Eye (tissue), 1 donor: ENCODE data around the gene PRPH.
"Not testable (repeated sequence)": the region's sequence is repeated elsewhere in the genome, so short reads cannot be mapped to it uniquely, and the experiment has no call there.

Source experiments
- DNase-seq: peaks from one replicate; pipeline ENCODE4 v3.0.0-alpha.2; 2015

PRPH gene

DNA sequence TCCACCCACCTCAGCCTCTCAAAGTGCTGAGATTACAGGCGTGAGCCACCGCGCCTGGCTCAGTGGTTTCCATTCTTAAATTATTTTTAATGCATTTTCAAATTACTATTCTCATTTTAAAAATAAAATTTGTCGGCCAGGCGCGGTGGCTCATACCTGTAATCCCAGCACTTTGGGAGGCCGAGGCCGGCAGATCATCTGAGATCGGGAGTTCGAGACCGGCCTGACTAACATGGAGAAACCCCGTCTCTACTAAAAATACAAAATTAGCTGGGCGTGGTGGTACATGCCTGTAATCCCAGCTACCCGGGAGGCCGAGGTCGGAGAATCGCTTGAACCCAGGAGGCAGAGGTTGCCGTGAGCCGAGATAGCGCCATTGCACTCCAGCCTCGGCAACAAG is 38.8 kb downstream of the PRPH start:
- not testable (repeated sequence) for DNase-seq

DNA sequence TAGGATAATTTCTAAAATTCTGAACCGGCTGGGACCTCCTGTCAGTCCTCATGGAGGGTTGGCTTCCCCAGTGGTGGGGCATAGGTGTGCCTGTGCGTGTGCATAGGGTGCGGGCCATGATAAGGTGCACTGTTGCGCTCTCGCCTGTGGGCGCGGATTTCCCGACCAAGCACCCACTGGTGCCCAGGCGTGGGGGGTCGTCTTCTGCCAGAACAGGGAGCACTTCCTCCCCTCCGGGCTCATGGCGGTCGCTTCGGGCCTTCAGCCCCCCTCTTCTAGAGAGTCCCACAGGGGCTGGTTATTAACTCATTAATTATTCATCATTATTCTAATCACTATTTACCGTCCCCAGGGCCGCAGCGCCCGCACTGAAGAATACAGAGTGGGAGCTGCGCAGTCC is 39.3 kb downstream of the PRPH start:
- no peak for DNase-seq

DNA sequence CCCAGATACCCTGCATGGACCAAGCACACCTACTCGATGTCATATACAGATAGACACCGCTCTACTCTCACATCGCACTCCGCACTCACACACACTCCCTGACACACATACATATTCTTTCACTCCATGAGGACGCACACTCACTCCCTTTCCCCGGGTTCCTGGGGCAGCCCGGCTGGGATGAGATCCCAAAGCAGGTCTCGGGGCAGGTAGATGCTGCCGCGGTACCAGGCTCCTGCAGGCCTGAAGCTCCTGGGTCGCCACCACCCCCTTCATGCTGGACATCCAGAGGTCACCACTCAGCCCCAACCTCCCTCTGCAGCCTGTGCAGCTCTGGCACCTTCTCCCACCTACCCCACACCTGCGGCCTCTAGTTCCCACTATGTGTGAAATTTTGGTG is 39.7 kb downstream of the PRPH start:
- no peak for DNase-seq

DNA sequence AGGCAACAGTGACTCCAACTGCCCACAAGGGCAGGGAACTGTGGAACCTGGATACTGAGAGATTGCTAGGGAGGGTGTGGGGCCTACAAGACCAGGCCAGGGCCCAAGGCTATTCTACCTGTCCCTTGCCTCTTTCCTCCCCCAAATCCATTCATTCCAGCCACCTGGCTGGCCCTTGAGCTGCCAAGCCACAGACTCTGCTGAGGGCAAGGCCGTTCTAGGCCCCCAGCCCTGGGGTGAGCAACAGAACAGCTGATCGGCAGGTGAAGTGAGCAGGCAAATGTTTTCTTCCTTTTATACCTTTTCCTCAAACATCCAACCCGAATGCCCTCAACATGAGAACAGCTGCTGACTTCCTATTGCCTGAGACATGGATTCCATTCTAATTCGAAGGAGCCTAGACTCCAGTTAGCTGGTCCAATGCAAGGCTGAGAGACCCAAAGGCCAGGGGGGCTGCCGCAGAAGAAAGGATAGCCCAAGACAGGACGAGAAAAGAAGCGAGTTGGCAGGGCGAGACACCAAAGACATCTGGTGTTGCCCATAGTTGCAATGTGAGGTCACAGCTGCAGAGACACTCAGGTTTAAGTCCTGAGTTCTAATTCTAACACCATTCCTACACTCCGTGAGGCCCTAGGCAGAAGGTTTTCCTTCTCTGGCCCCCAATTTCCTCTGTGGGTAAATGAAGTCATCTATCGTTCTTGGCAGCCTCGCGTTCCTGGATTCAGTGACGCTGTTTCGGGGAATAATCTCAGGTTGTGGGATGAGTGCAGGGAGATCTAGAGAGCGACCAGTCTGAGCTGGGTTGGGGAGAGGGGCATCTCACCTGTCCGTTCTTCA is 40.4 kb downstream of the PRPH start:
- peak; percentile 44 for DNase-seq

DNA sequence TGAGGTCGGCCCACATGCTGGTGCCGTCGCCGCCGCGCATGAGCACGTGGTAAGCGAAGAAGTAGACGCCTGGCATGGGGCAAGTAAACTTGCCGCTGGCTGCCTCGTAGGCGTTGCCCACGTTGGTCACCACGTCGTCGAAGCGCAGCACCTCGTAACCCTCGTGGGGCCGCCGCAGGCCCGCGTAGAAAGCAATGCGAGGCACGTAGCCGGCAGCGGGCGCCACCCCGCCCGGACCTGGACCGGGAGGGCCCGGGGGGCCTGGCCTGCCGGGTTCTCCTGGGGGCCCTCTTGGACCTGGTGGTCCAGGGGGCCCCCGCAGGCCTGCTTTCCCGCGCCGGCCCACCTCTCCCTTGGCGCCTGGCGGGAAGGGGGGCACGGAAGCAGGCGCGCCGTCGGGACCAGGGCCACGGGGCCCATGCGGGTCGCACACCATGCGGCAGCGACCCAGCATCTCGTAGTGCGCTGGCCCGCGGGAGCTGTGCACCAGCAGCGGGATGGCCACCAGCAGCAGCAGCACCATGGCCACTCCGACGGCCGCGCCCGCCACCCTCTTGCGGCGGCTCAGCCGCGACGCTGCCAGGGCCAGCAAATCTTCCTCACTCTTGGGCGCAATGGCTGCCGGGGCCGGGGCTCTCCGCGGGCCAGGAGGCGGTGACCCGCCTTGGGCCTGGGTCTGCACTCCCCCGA is 41.2 kb downstream of the PRPH start:
- DNase-seq = no peak

DNA sequence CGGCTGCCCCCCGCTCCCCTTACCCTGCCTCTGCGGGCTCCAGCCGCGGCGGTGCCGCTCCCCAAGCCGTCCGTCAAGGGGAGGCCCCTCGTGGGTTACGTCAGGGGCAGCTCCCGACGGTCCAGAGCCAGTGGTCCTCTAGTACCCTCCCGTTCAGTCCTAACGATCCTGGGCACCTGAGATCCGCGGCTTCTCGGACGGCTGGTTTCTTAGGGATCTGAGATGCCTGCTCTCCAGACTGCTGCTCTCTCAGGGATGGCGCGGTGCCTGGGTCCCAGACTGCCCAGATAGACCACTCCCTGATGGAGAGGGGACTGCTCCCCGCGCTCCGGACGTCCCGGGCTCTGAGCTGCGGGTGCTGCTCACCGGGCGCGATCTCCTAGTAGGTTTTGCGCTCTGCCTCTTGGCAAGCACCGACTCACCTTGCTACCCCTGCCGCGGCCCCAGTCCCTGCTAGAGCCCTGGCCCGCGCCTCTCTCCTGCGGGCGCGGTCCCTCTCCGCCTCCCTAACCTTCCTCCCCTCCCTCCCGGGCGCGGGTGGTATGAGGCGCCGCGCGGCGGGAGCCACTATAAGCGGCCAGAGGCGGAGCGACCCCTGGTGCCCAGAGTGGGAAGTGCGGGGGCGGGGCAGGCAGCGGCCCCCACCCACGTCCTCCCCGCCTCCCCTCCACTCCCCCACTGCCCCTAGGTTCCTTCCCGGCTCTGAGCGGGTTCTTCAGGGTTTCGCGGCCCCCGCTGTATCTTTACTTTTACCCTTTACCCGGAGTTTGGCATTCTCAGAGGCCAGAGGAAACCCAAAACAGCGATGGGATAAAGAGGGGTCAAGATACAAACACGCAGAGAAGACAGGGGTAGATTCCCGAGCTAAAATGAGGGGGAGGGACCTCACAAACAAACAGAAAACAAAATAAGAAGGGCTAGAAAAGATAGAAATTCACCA is 42.0 kb downstream of the PRPH start, which contains the start of gene C1QL4:
C1QL4 (minus strand) TSS at position 544 of the 940 bp plus-strand sequence. CDS start 711 bp downstream, outside the sequence.
- peak; percentile 95 for DNase-seq

DNA sequence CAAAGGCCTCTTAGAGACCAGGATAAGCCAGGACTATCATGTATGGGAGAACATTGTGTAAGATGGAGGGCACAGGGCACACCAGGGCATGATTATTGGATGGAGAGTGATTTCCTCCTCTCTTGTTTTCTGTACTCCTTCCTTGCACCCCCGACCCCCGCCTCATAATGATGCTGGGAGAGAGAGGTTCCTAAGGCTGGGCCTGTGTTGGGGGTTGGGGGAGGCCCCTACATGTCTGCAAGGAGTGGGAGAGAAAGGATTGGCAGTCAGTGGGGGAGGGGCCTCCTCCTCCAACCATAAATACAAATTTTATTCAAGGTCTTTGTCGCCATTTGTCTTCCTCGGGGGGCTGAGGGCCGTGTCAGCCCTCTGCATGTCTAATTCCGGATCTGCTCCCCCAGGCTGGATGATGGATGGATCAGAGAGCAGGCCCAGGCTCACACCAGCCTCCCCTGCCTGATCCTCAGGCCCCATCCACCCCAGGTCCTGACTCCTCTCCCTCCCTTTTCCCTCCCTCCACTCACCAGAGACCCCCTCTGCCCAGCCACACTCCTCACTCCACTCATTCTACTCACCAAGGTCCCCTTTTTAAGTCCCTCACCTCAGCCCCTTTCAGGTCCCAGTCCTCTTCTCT is 44.0 kb downstream of the PRPH start:
- DNase-seq = no peak

DNA sequence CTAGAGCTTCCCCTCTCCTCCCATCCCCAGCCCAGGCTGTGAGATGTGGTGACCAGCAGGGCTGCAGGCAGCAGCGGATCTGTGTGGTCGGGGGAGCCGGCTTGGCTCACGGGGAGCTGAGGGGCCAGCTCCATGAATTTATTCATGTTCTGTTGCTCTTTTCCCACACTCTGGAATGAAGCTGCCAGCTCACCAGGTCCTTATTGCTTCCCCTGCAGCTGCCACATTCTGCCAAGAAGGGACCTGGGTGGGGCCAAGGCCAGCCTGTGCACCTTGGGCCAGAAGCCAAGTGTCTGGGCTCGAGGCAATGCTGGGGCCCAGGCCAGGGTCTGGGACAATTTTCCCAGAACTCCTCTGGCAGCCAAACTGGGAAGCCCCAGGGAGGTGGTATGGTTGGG is 44.5 kb downstream of the PRPH start:
- no peak for DNase-seq

DNA sequence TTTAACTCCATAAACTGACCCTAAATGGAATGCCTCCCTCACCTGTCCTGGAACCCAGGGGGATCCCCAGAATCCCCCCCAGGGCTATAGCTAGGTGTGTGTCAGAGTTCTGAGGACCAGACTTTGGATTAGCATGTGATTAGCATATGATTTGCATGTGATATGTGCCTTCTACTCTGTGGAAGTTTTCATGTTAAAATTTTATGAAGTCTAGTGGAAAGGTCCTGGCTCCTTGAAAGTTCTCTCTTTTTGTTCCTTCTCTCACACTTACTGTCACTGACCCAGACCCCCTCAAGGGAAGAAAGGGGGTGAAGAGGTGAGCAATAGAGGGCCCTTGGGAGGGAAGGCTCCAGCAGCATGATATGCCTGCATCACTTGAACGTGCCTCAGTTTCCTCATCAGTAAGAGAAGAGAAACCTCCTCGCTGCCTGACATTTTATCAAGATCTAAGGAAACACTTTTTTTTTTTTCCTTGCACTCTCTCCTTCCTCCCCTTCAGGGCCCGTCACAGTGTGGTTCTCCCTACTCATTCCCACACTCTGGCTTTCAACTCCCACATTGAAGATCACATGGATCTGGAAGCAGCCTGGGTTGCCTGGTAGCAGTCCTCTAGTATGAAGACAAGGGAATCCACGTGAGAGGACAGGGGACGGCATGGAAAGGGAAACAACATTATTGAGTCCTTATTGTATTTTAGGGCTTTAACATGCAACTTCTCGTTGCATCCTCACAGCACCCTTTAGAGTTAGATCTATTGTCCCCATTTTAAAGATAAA is 45.3 kb downstream of the PRPH start:
- DNase-seq = no peak

DNA sequence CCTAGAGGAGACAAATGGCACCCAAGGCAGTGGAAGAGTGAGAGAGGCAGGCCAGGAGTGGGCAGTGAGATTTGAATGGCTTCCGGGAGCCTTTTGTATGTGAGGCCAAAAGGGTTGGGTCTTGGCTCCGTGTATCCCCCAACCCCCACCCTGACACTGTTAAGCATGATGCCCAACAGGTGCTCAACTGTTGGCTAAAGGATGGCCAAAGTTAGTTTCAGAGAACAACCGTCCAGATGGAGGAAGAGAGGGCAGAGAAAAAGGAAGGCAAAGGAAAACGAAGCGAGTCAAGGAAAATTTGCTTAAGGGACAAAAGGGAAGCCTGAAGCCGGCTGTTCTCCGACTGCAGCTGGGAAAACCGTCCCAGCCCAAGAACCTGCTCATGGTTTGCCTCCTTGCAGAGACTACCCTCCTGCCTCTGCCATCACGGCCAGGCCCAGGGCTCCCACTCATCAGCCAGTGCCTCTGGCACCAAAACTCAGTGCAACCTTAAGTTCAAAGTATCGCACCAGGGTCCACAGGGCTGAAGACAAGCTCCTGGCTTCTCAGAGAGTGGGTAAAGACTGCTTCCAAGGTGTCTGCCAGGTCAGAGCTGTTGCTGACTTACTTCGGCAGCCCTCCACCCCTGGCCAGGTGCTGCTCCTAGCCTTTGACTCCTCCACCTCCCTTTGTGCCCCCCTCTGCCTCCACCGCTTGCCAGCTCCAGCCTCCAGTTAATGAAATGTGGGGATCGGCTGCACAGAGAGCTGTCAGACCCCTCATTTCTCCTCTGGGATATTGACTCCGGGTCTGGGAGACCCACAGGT is 46.2 kb downstream of the PRPH start:
- DNase-seq = no peak

DNA sequence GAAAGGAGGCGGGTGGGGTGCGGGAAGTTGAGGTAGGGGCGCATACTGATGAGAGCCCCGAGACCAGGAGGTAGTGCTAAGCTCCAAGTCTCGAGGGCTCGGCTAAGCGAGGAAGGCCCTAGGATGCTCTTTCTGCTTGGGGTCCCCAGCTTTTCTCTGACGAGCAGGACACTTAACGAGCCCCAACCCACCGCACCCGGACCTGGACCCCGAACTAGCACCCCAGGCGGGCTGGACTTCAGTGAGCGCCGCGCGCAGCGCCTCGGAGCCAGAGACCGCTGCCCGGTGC is 46.8 kb downstream of the PRPH start:
- no peak for DNase-seq

DNA sequence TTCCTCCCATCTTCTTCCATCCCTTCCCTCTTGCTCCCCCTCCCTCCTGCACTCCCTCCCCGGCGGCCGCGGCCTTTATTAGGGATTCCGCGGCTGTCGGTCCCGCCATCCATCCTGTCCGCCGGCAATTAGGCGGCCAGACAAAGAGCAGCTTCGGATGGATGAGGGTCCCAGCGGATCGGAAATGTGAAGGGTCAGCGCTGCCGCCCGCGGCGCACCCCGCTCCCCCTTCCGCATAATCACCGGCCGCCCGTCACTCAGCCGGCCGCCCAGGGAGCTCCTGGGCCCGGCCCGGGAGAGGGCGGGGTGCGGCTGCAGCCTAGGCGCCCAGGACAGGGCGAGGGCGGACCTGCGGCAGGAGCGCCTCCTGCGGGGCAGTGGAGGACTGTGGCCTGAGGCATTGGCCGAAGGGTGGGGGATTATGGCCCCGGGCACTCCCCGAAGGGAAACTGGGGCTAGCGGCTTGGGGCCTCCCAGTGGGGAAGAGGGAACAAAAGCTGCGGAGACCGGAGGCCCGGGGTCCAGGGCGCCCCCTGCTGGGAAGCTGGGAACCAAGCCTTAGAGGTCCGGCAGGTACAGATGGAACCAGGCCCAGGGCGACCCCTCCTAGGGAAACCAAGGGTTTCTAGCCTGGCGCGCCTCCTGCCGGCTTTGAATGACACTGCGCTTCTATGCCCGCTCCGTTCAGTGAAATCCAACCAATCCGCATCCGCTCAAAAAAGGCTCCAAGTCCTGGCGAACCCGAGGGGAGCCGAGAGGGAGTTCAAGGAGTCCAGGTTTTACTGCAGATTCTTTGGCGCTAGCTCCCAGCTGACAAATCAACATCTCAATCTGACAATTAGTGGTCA is 47.3 kb downstream of the PRPH start:
- DNase-seq = peak; percentile 95

DNA sequence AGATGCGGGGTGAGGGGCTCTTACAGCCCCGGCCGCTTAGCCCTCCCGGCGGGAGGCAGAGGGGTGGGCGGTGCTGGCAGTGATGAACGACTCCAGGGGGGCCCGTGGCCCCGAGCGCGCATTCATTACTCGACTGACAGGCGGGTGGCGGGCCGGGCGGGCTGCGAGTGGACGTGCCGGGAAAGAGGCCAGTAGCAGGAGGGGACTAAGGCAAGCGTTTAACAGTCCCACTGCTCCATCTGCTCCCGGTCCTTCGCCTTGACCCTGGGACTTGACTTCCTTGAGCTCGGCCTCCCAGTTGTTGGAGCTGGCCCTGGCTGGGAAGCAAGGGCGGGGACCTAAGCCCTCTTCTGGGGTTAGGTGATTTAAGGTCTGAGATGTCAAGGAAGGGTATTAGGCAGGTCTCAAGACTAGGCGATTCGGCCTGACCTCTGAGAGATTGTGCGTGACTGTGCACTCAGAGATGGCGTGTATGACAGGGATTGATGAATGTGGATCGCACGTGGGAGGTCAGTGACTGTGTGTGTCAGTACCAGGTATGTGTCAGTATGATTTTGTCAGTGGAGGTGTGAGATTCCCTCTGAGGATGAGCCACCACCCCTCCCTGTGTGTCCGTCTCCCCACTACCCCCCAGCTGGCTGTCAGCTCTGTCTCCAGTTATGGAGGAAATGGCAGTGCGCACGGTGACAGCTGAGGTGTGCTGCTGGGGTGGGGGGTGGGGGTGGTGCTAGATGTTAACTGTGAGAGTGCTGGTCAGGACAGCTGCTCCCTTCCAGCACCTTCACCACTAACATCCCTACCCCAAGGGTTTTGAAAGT is 48.2 kb downstream of the PRPH start:
- DNase-seq = no peak

DNA sequence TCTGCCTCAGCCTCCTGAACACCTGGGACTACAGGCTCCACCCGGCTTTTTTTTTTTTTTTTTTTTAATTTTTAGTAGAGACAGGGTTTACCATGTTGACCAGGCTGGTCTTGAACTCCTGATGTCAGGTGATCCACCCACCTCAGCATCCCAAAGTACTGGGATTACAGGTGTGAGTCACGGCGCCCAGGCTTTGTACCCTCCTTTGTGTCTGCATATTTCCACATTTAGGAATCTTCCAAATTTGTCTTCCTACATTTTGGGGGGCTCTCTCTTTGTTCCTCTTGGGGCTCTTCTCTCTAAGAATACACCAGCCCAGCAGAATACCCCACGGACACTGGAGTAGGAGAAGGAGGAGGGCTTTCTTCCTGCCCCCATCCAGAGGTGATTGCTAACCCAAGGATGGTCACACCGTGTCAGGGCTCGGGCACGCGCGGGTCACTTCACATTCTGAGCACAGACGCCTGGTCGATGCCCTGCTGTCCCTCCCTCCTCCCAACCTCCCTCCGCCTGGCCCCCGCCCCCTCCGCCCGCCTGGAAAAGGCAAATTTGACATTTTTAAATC is 49.6 kb downstream of the PRPH start:
- no peak for DNase-seq

DNA sequence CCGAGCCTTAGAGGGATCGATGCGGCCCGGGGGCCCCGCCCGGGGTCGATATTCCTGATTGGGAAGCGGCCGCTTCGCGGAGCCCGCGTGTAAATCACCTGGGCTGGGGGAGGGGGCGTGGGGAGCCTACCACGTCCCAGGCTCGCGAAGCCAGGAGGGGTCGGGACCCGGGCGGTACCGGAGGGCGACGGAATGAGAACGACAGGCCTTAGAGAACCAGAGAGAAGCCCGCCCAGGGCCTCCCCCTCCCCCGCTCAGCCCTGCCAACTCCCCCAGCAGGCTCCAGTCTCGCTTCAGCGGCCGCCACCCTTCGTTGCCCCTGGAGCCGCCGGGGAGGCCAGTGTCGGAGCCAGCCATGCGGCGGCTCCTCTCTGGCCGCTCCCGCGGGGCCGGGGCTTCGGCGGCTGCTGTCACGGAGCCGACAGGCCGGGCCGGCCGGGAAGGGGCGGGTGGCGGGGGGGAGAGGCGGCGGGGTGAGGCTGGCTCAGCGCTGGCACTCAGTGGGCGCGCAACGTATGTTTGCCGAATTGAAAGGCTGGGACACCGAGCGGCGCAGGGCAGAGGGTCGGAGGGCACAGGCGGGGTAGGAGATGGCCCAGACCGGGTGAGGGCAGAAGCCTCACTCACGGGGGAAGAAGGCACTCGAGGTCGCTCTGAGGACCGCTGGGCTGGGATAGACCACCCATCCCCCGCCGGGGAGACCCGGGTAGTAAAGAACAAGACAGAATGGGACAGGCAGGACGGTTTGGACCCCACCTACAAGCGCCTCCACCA is 50.3 kb downstream of the PRPH start:
- DNase-seq = peak; percentile 79

DNA sequence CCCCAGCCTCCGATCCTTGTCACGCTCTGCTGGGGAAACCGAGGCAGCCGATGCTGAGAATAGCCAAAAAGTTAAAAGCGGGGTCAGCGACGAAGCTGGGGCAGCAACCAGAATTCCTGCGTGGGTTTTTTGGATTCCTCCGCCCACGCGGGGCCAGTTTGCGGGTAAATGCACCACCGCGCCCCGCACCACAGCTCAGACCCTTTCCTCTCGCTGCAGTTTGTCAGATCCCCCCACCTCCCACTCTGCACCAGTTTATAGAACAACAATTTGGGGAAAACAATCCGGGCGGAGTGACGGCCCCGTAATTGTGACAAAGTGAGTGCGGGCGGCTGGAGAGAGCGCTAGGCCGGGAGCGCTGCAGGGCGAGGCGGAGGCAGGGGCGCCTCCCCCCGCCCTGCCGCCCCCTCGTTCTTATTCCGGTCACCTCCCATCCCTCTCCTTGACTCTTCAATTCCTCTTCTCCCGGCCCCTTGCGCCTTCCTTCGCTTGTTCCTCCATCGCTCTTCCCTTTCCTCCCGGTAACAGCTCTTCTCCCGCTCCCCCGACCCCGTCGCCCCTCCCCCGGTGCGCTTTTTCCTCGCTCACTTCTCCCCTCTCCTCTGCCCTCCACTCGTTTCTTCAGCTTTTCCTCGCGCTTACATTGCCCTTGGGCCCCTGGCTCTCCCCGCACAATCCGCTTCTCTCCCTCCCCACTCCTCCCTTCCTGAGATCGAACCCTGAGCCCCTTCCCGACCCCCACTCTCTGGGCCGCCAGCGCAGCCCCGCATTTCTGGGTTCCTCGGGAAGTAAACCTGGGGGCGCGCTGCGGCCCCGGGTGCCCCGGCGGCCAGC is 51.1 kb downstream of the PRPH start:
- peak; percentile 63 for DNase-seq

DNA sequence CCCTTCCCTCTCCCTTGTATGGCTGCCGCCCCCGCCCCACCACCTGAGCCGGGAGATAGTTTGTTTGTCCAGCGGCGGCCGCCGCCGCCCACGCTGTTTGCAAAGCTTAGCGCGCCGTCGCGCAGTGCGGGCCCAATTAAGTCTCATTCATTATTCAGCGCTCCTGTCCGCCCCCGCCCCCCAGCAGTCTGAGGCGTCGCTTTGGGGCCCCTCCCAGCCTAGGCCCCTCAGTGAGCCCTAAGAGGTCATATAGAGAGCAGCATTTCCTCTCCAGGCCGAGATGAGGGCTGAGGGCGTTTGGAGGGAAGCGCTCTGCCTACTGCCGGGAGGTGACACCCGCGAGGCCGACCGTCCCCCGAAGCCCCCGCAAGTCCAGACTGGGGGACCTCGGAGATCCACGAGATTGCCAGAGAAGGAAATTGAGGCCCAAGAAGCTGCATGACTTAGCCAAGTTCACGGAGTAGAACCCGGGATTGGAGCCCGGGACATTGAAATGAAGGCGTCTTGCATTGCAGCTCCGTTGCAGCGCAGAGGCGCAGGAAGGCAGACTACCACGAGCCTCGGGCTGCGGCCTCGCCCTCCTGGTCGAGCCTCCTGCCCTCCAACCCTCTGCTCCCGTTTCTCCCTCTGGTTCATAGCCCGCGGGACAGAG is 51.8 kb downstream of the PRPH start, which contains the start of gene DNAJC22:
DNAJC22 (plus strand) TSS at position 230 of the 652 bp plus-strand sequence. CDS start 1,985 bp downstream, outside the sequence.
- DNase-seq = peak; percentile 72
